ENCODE results near the gene ERC2.

DNA sequence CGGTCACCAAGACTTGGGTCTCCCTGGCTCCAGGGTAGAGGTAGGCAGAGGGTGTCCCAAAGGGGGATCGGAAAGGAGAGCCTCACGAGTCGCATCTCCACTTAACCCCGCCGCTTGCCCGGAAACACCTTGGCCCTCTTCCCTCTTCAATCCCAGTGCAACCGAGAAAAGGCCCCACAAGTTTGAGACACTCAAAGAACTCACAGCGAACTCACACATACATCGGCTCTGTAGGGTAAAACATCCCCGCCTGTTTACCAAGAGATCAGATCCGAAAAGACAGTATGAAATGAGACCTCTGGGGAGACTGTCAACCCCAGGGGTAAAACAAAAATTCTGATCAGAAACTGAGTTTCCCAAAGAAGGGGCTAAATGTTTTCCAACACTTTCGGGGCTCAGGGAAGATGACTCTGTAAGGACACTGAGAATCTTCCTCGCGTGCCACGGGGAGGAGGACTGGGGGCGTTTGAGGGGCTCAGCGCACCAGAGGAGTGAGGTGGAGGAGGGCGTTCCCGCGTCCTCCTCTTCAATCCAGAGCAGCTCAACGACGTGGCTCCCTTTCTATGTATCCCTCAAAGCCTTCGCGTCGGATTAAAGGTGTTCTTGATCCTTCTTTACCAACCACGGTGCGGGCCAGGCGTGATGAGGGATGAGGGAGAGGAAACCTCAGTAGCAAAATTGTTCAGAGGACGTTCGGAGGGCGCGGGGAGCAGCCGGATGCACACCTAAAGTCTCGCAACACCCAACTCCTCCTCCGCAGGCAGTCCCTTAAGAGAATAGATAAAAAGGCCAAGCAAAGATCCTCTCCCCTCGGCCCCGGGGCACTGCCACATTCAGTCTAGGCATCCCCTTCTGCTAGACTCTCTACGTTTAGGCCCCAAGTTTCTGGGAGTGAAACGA lies 984.8 kb downstream of the ERC2 start:
- TF ChIP-seq EP300 (IDR thresholded peaks at IDR 0.05): no peak
- no peak for TF ChIP-seq POLR2A (IDR thresholded peaks at IDR 0.05)
- TF ChIP-seq, protein P1, sequence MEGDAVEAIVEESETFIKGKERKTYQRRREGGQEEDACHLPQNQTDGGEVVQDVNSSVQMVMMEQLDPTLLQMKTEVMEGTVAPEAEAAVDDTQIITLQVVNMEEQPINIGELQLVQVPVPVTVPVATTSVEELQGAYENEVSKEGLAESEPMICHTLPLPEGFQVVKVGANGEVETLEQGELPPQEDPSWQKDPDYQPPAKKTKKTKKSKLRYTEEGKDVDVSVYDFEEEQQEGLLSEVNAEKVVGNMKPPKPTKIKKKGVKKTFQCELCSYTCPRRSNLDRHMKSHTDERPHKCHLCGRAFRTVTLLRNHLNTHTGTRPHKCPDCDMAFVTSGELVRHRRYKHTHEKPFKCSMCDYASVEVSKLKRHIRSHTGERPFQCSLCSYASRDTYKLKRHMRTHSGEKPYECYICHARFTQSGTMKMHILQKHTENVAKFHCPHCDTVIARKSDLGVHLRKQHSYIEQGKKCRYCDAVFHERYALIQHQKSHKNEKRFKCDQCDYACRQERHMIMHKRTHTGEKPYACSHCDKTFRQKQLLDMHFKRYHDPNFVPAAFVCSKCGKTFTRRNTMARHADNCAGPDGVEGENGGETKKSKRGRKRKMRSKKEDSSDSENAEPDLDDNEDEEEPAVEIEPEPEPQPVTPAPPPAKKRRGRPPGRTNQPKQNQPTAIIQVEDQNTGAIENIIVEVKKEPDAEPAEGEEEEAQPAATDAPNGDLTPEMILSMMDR (IDR thresholded peaks at IDR 0.05): no peak

Data from upper lobe of left lung (tissue), 4 donors.